ENCODE measurements around the gene CTNNA3.

The CTNNA3 gene

GRCh38 chr10:66842867-66843266, 853.1 kb downstream of the CTNNA3 start:
- Histone ChIP-seq H3K4me3 (ENCODE audit: extremely low read depth, insufficient read depth, low read length, poor library complexity, severe bottlenecking) (no peak overlapping the region), H3K4me1 (ENCODE audit: control insufficient read depth, insufficient read depth, low read length, poor library complexity, severe bottlenecking) (no peaks in the 10 kb centered on the region), H3K36me3 (ENCODE audit: control insufficient read depth, insufficient read depth, low read length) (no peaks in the 10 kb centered on the region), H3K27ac (ENCODE audit: low read depth, low read length, severe bottlenecking) (no peak overlapping the region), H3K9me3 (ENCODE audit: control insufficient read depth, low read length) (no peaks in the 10 kb centered on the region)
- 91 to 92% methylated on average over 1 to 3 of the region's 4 CpGs for WGBS, 2 experiments (ENCODE audit: insufficient coverage in 2 of 2)

- no peaks in the 10 kb centered on the region for H3K9me3 ChIP-seq (ENCODE audit: control insufficient read depth, low read length)
- H3K4me3 ChIP-seq (ENCODE audit: extremely low read depth, insufficient read depth, low read length, poor library complexity, severe bottlenecking): no peak overlapping the region
- WGBS, 2 experiments (ENCODE audit: insufficient coverage in 2 of 2): 86 to 88% methylated on average over 2 of the region's 2 CpGs
- peaks cover 2% of the 10 kb centered on the region for H3K4me1 ChIP-seq (ENCODE audit: control insufficient read depth, insufficient read depth, low read length, poor library complexity, severe bottlenecking)
- H3K36me3 ChIP-seq (ENCODE audit: control insufficient read depth, insufficient read depth, low read length): no peaks in the 10 kb centered on the region
- H3K27ac ChIP-seq (ENCODE audit: low read depth, low read length, severe bottlenecking): no peak overlapping the region
Observed at GRCh38 chr10:66842371-66842770, 853.6 kb downstream of the CTNNA3 start.

GRCh38 chr10:66838656-66839055, 857.3 kb downstream of the CTNNA3 start:
- Histone ChIP-seq H3K4me1 (ENCODE audit: control insufficient read depth, insufficient read depth, low read length, poor library complexity, severe bottlenecking) (peaks cover 20% of the 10 kb centered on the region), H3K27ac (ENCODE audit: low read depth, low read length, severe bottlenecking) (no peak overlapping the region), H3K36me3 (ENCODE audit: control insufficient read depth, insufficient read depth, low read length) (no peaks in the 10 kb centered on the region), H3K9me3 (ENCODE audit: control insufficient read depth, low read length) (no peaks in the 10 kb centered on the region), H3K4me3 (ENCODE audit: extremely low read depth, insufficient read depth, low read length, poor library complexity, severe bottlenecking) (no peak overlapping the region)
- WGBS, 2 experiments (ENCODE audit: insufficient coverage in 2 of 2): no CpG with 5 or more reads among the region's 3 CpGs

GRCh38 chr10:66837990-66838389, 858.0 kb downstream of the CTNNA3 start:
- Histone ChIP-seq H3K9me3 (ENCODE audit: control insufficient read depth, low read length) (no peaks in the 10 kb centered on the region), H3K4me3 (ENCODE audit: extremely low read depth, insufficient read depth, low read length, poor library complexity, severe bottlenecking) (no peak overlapping the region), H3K27ac (ENCODE audit: low read depth, low read length, severe bottlenecking) (no peak overlapping the region), H3K36me3 (ENCODE audit: control insufficient read depth, insufficient read depth, low read length) (no peaks in the 10 kb centered on the region), H3K4me1 (ENCODE audit: control insufficient read depth, insufficient read depth, low read length, poor library complexity, severe bottlenecking) (peaks cover 23% of the 10 kb centered on the region)
- no CpG with 5 or more reads among the region's 1 CpG for WGBS, 2 experiments (ENCODE audit: insufficient coverage in 2 of 2)

- Histone ChIP-seq H3K4me1 (ENCODE audit: control insufficient read depth, insufficient read depth, low read length, poor library complexity, severe bottlenecking) (peaks cover 23% of the 10 kb centered on the region), H3K36me3 (ENCODE audit: control insufficient read depth, insufficient read depth, low read length) (no peaks in the 10 kb centered on the region), H3K27ac (ENCODE audit: low read depth, low read length, severe bottlenecking) (no peak overlapping the region), H3K9me3 (ENCODE audit: control insufficient read depth, low read length) (no peaks in the 10 kb centered on the region), H3K4me3 (ENCODE audit: extremely low read depth, insufficient read depth, low read length, poor library complexity, severe bottlenecking) (no peak overlapping the region)
- 89 to 93% methylated on average over 2 of the region's 2 CpGs for WGBS, 2 experiments (ENCODE audit: insufficient coverage in 2 of 2)
Observed at GRCh38 chr10:66837335-66837734, 858.7 kb downstream of the CTNNA3 start.

- H3K9me3 ChIP-seq (ENCODE audit: control insufficient read depth, low read length): no peaks in the 10 kb centered on the region
- H3K36me3 ChIP-seq (ENCODE audit: control insufficient read depth, insufficient read depth, low read length): no peaks in the 10 kb centered on the region
- WGBS, 2 experiments (ENCODE audit: insufficient coverage in 2 of 2): 92 to 100% methylated on average over 1 to 2 of the region's 2 CpGs
- peaks cover 23% of the 10 kb centered on the region for H3K4me1 ChIP-seq (ENCODE audit: control insufficient read depth, insufficient read depth, low read length, poor library complexity, severe bottlenecking)
- H3K4me3 ChIP-seq (ENCODE audit: extremely low read depth, insufficient read depth, low read length, poor library complexity, severe bottlenecking): no peak overlapping the region
- H3K27ac ChIP-seq (ENCODE audit: low read depth, low read length, severe bottlenecking): no peak overlapping the region
Observed at GRCh38 chr10:66836771-66837170, 859.2 kb downstream of the CTNNA3 start.

- H3K27ac ChIP-seq (ENCODE audit: low read depth, low read length, severe bottlenecking): no peak overlapping the region
- H3K4me1 ChIP-seq (ENCODE audit: control insufficient read depth, insufficient read depth, low read length, poor library complexity, severe bottlenecking): peaks cover 23% of the 10 kb centered on the region
- H3K36me3 ChIP-seq (ENCODE audit: control insufficient read depth, insufficient read depth, low read length): no peaks in the 10 kb centered on the region
- no peak overlapping the region for H3K4me3 ChIP-seq (ENCODE audit: extremely low read depth, insufficient read depth, low read length, poor library complexity, severe bottlenecking)
- no peaks in the 10 kb centered on the region for H3K9me3 ChIP-seq (ENCODE audit: control insufficient read depth, low read length)
- no CpG with 5 or more reads among the region's 1 CpG for WGBS, 2 experiments (ENCODE audit: insufficient coverage in 2 of 2)
Observed at GRCh38 chr10:66836057-66836456, 859.9 kb downstream of the CTNNA3 start.

GRCh38 chr10:66835400-66835799, 860.6 kb downstream of the CTNNA3 start:
- H3K27ac ChIP-seq (ENCODE audit: low read depth, low read length, severe bottlenecking): no peak overlapping the region
- H3K36me3 ChIP-seq (ENCODE audit: control insufficient read depth, insufficient read depth, low read length): no peaks in the 10 kb centered on the region
- H3K9me3 ChIP-seq (ENCODE audit: control insufficient read depth, low read length): no peaks in the 10 kb centered on the region
- H3K4me3 ChIP-seq (ENCODE audit: extremely low read depth, insufficient read depth, low read length, poor library complexity, severe bottlenecking): no peak overlapping the region
- H3K4me1 ChIP-seq (ENCODE audit: control insufficient read depth, insufficient read depth, low read length, poor library complexity, severe bottlenecking): peaks cover 23% of the 10 kb centered on the region

- peaks cover 23% of the 10 kb centered on the region for H3K4me1 ChIP-seq (ENCODE audit: control insufficient read depth, insufficient read depth, low read length, poor library complexity, severe bottlenecking)
- H3K9me3 ChIP-seq (ENCODE audit: control insufficient read depth, low read length): no peaks in the 10 kb centered on the region
- no peak overlapping the region for H3K4me3 ChIP-seq (ENCODE audit: extremely low read depth, insufficient read depth, low read length, poor library complexity, severe bottlenecking)
- H3K36me3 ChIP-seq (ENCODE audit: control insufficient read depth, insufficient read depth, low read length): no peaks in the 10 kb centered on the region
- no peak overlapping the region for H3K27ac ChIP-seq (ENCODE audit: low read depth, low read length, severe bottlenecking)
Observed at GRCh38 chr10:66834802-66835201, 861.2 kb downstream of the CTNNA3 start.

GRCh38 chr10:66833861-66834260, 862.1 kb downstream of the CTNNA3 start:
- no peak overlapping the region for H3K4me3 ChIP-seq (ENCODE audit: extremely low read depth, insufficient read depth, low read length, poor library complexity, severe bottlenecking)
- WGBS, 2 experiments (ENCODE audit: insufficient coverage in 2 of 2): 60% methylated on average over 1 of the region's 1 CpG; no CpG with 5 or more reads in 1 of the 2 experiments
- H3K4me1 ChIP-seq (ENCODE audit: control insufficient read depth, insufficient read depth, low read length, poor library complexity, severe bottlenecking): peaks cover 23% of the 10 kb centered on the region
- no peaks in the 10 kb centered on the region for H3K36me3 ChIP-seq (ENCODE audit: control insufficient read depth, insufficient read depth, low read length)
- H3K27ac ChIP-seq (ENCODE audit: low read depth, low read length, severe bottlenecking): no peak overlapping the region
- H3K9me3 ChIP-seq (ENCODE audit: control insufficient read depth, low read length): no peaks in the 10 kb centered on the region

GRCh38 chr10:66832781-66833422, 863.1 kb downstream of the CTNNA3 start:
- Histone ChIP-seq H3K27ac (ENCODE audit: low read depth, low read length, severe bottlenecking) (no peak overlapping the region), H3K4me3 (ENCODE audit: extremely low read depth, insufficient read depth, low read length, poor library complexity, severe bottlenecking) (no peak overlapping the region), H3K4me1 (ENCODE audit: control insufficient read depth, insufficient read depth, low read length, poor library complexity, severe bottlenecking) (peaks cover 23% of the 10 kb centered on the region), H3K36me3 (ENCODE audit: control insufficient read depth, insufficient read depth, low read length) (no peaks in the 10 kb centered on the region), H3K9me3 (ENCODE audit: control insufficient read depth, low read length) (no peaks in the 10 kb centered on the region)
- 71 to 93% methylated on average over 1 of the region's 3 CpGs for WGBS, 2 experiments (ENCODE audit: insufficient coverage in 2 of 2)

Data from mesodermal cell (in vitro differentiated cells).